ENCODE measurements around the gene RBP2.
"Not testable (repeated sequence)": the region's sequence is repeated elsewhere in the genome, so short reads cannot be mapped to it uniquely, and the experiment has no call there.

RBP2 gene

GRCh38 chr3:139418144-139418543, 58.2 kb downstream of the RBP2 start:
- ChIA-PET POLR2A (ENCODE audit: low non-redundant PET) (no interaction called here), CTCF (interaction anchor here (0.6 kb wide), 1 partner anchor 1186 kb away, joined by 4 read pairs; no protein-coding TSS in a partner anchor)
- no peak overlapping the region for H3K27ac ChIP-seq
- no peak for TF ChIP-seq CTCF (conservative IDR thresholded peaks at IDR 0.05; ENCODE audit: low read depth)
- no peak for DNase-seq (ENCODE audit: low spot score)

DNA sequence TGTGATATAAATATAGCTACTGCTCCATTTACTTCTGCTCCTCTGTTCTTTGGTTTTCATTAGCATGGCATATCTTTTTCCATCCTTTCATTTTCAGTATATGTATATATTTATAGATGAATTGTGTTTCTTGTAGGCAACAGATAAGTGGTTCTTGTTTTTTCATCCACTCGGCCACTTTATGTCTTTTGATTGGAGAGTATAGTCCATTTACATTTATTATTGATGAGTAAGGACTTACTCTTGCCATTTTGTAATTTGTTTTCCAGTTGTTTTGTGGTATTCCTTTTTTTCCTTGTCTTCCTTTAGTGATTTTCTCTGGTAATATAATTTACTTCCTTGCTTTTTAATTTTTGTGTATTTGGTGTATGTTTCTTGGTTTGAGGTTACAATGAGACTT, 60.0 kb downstream of the RBP2 start:
- POLR2A ChIA-PET (ENCODE audit: low non-redundant PET) = no interaction called here
- DNase-seq (ENCODE audit: low spot score) = no peak
- no peak for TF ChIP-seq CTCF (conservative IDR thresholded peaks at IDR 0.05; ENCODE audit: low read depth)
- no peak overlapping the region for H3K27ac ChIP-seq
- CTCF ChIA-PET = interaction anchor here (0.8 kb wide), 1 partner anchor 521 kb away, joined by 3 read pairs; no protein-coding TSS in a partner anchor

DNA sequence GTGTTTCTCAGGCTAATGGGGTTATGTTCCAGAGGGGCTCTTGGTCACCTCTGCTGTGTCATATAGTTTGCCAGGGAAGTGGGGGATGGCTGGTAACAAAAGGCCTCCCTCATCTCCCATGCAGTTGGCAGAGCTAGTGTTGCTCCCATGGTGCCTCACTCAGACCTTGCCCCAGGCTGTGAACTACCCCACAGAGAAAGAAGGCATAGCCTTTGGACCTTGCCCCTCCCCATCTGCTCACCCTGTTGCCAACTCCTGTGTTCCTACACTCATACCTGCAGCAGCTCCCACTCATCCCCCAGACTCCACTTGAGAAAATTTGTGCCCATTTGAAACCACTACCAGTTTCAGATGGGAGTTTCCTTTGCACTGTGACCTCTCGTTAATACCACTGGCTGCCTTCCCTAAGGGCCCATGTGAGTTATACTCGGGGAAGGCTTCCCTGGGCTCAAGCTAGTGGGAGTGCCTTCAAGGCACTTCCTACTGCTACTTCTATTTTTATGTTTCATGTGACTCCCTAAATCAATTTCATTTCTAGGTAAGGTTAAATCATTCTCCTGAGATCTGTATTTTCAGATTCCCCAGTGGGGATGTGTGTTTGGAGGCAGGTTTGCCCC, 61.6 kb downstream of the RBP2 start:
- no peak for DNase-seq (ENCODE audit: low spot score)
- ChIA-PET POLR2A (ENCODE audit: low non-redundant PET) (no interaction called here), CTCF (no interaction called here)
- H3K27ac ChIP-seq = no peak overlapping the region
- TF ChIP-seq CTCF (conservative IDR thresholded peaks at IDR 0.05; ENCODE audit: low read depth) = no peak

- CTCF ChIA-PET; POLR2A ChIA-PET (ENCODE audit: low non-redundant PET); H3K27ac ChIP-seq: not testable (repeated sequence)
These were observed 63.4 kb downstream of the RBP2 start for GRCh38 chr3:139412891-139413290.

More at GRCh38 chr3:139412891-139413290, 63.4 kb downstream of the RBP2 start:
- DNase-seq (ENCODE audit: low spot score) = not testable (repeated sequence)
